H1 (cell line): ENCODE results near the gene BHLHE23. TPM values are rescaled to one million over a fixed set of nuclear protein-coding genes. Genes with fewer than 3 reads are reported as not detected.

Experiments
- RAD21 ChIP-seq, 2 experiments: IDR thresholded peaks in 1 of 2; conservative IDR thresholded peaks in 1 of 2; 2 replicates each; pipeline ENCODE4 v1.6.1; 2011; ENCODE audit warnings: low read depth in 2 of 2, low read length in 2 of 2, improper control_type of control experiment in 1 of 2, inconsistent platforms in 1 of 2, mild to moderate bottlenecking in 1 of 2, moderate library complexity in 1 of 2
- polyA plus RNA-seq, 7 experiments: library from polyadenylated mRNA; depleted of rRNA in 3 of 7; stranded (reverse) in 5 of 7; unstranded in 2 of 7; fragments of >200 nt in 5 of 7; fragments of 200-250 nt in 2 of 7; gene quantifications; 1 replicate in 5 of 7; 2 replicates in 1 of 7; 4 replicates in 1 of 7; pipeline versions ENCODE4 v1.2.1 to v1.2.3, GENCODE V29; 2011 to 2013; ENCODE audit warnings: missing spikeins in 2 of 7, mixed read lengths in 2 of 7
- total RNA-seq: library from RNA; stranded (reverse); fragmentation: NEBNext Ultra II Directional; extraction: Animal tissue kit (Norgen Biotek cat#: 25700); gene quantifications from 2 replicates; pipeline ENCODE4 v1.2.1, GENCODE V29; 2021

Gene BHLHE23
- total and polyA plus RNA-seq, 2 of the 8 experiments (the other 6 are each of a cell fraction or from before 2014, with no cell fraction given) = 0.47 TPM; not detected in 1

DNA sequence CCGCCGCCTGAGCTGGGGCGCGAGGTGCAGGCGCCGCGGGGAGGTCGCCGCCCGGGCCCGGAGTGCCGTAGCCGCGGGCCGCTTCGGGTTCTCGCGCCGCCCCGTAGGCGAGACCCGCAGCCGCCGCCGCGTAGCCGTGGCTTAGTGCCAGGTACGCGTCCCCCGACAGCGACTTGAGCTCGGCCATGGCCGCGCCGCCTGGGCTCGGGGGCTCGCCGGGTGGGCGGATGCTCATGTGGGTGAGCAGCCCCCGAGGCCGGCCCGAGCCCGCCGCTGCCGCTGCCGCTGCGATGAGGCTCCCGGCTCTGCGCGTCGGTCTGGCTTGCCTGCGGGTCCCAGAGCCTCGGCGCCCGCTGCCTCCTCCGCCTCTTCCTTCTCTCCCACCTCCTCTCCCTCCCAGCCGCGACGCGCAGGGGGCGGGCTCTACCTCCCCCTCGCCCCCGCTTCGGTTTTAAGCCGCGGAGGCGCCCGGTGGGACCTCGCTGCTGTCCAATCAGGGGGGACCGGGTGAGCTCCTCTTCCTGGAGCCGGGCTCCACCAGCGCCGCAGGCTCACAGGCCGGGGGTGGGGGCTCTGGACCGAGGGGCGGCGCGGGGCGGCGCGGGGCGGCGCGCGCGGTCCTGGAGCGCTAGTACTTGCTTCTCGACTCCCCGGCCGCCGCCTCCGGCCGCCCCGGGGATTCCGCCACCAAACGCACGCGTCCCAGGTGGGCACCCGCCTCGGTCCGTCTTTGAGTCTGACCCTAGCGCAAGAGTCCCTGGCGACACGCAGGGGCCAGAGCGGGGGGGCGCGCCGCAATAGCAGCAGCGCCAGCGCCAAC lies at the start of gene BHLHE23 (continued):
- no peak for TF ChIP-seq RAD21 (IDR thresholded peaks at IDR 0.05 in 1 of 2, conservative IDR thresholded peaks at IDR 0.05 in 1 of 2; ENCODE audit: low read depth in 2 of 2, low read length in 2 of 2)
